Hepatocyte (in vitro differentiated cells): Measurements from ENCODE around the gene DCAF6.

Source experiments
- CTCF ChIP-seq: fragments of 200-600 bp; sonication (generic); IDR thresholded peaks from 2 replicates; pipeline ENCODE4 v1.5.1; 2016; ENCODE audit warnings: antibody characterized with exemption, mild to moderate bottlenecking; ENCODE audit not compliant: poor library complexity
- EZH2 ChIP-seq: fragments of 200-600 bp; sonication (generic); IDR thresholded peaks from 2 replicates; pipeline ENCODE4 v1.6.1; 2016; ENCODE audit warnings: antibody characterized with exemption, mild to moderate bottlenecking, borderline replicate concordance

DNA sequence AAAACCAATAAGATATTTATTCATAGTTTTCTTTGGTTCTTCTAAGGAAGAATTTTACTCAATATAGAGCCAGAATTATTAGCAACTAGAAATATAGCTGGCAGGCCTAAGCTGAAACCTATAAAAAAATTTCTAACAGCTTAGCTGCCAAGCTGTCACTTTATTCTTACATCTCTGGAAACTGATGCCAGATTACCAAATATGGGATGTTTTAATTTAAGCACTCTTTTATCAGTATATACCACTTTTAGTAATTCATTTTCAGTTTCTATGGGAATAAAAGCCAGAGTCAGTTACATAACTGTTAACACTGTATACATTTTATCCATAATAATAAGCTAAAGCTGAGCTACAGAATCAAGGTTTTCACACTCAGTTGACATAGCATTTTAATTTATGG lies 69.0 kb downstream of the DCAF6 start:
- no peak for TF ChIP-seq CTCF
- TF ChIP-seq EZH2, result no peak
